ENCODE data around the gene KIAA1671.

DNA sequence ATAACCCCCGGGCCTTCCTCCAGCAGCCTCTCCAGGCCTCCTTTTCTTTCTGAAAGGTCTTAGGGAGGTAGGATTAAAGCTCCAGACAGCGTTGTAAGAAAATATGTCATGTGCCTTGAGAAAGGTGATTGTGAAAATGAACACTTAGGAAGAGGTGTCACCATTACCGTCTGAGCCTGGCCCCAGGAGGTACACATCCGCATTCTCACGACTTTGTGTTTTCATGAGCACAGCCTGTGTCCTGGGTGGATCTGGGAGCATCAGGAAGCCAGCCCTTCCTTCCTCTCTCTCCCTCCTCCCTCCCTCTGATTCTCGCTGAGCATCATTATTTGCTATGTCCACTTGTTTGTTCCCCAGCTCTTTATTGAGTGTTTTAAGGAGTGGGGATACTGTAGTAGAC lies 142.1 kb downstream of the KIAA1671 start:
- TF ChIP-seq EP300 (IDR thresholded peaks at IDR 0.05) = no peak
- TF ChIP-seq, protein P1, sequence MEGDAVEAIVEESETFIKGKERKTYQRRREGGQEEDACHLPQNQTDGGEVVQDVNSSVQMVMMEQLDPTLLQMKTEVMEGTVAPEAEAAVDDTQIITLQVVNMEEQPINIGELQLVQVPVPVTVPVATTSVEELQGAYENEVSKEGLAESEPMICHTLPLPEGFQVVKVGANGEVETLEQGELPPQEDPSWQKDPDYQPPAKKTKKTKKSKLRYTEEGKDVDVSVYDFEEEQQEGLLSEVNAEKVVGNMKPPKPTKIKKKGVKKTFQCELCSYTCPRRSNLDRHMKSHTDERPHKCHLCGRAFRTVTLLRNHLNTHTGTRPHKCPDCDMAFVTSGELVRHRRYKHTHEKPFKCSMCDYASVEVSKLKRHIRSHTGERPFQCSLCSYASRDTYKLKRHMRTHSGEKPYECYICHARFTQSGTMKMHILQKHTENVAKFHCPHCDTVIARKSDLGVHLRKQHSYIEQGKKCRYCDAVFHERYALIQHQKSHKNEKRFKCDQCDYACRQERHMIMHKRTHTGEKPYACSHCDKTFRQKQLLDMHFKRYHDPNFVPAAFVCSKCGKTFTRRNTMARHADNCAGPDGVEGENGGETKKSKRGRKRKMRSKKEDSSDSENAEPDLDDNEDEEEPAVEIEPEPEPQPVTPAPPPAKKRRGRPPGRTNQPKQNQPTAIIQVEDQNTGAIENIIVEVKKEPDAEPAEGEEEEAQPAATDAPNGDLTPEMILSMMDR (IDR thresholded peaks at IDR 0.05) = no peak

All from gastroesophageal sphincter (tissue), 3 donors.